ENCODE results near the gene RNASE7. TPM values are rescaled to one million over a fixed set of nuclear protein-coding genes. Genes with fewer than 3 reads are reported as not detected.
A peak's percentile ranks its signal among the peaks of the same experiment; 100 is the strongest.

RNASE7 gene
- total RNA-seq, 1 donor from 2014 or later: not detected

DNA sequence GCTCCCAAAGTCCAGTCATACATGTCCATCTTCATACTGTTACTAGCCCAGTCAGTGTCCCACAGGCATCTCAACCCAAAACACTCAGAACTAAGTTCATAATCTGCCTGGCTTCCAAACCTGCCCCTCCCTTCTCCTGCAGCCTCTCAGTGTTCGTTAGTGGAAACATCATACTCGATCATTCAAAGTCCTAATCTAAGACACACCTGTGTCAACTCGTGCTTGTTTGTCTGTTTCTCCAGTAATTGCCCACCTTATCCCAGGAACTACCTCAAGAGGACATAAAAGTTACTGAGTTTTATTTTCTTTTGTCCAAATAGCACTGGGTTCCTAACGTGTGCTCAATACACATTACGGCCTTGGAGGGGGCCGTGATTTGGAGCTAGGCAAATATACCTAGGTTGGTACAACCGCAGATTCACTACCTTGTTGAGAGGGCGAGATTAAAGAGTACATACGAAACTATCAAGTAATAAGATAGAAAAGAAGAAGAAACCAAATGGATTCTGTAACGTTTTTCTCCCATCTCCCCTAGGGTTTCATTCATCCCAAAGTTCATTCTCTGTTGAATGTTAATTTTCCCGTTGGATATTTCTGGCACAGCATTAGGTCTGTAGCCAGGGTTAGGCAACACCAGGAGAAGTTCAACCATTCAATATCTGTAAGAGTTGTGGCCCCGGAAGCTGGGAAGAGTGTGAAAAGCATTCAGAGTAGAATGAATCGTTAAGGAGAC, 18.6 kb downstream of the RNASE7 start:
- no peak overlapping the region for H3K4me3 Mint-ChIP-seq (ENCODE audit: unreplicated experiment)
- H3K4me1 ChIP-seq (ENCODE audit: insufficient read depth, low read length): peaks cover 24% of the 10 kb centered on the region
- no peaks in the 10 kb centered on the region for H3K9me3 Mint-ChIP-seq (ENCODE audit: unreplicated experiment)

DNA sequence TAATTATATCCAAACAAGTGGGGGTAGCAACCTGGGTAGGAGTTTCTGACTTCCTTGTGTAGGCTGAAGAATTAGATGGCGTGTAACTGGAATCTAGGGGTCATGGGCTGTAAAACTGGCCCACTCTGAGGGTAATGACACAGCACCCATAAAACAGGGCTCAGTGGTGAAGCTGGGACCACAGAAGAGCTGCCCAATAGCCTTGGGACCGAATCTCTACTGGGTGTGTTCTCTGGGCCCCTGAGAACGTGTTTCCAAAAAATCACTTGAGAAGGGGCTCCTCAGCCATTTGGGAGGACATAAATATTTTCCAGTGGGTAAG, 19.1 kb downstream of the RNASE7 start:
- Histone ChIP-seq H3K36me3 (ENCODE audit: insufficient read depth, low read length) (no peaks in the 10 kb centered on the region), H3K9ac (ENCODE audit: low read length) (no peak overlapping the region), H3K27ac (ENCODE audit: low read depth, low read length) (no peak overlapping the region), H3K4me2 (ENCODE audit: low read length) (no peak overlapping the region), H3K4me3 (ENCODE audit: insufficient read depth, low read depth, low read length) (no peak overlapping the region), H3K79me2 (ENCODE audit: insufficient read depth, low read length) (no peaks in the 10 kb centered on the region), H4K20me1 (ENCODE audit: insufficient read depth, low read length) (no peaks in the 10 kb centered on the region), H2AFZ (ENCODE audit: low read depth, low read length) (no peak overlapping the region), H3K27me3 (ENCODE audit: insufficient read depth, low read length) (no peaks in the 10 kb centered on the region), H3K9me3 (ENCODE audit: insufficient read depth, low read depth, low read length) (no peaks in the 10 kb centered on the region), H3K4me1 (ENCODE audit: insufficient read depth, low read length) (peaks cover 24% of the 10 kb centered on the region)
- H3K9me3 Mint-ChIP-seq (ENCODE audit: unreplicated experiment): no peaks in the 10 kb centered on the region
- DNase-seq (ENCODE audit: low read depth): no peak
- FAIRE-seq: no peak
- no peaks in the 10 kb centered on the region for H3K36me3 Mint-ChIP-seq (ENCODE audit: low read depth, unreplicated experiment)
- H3K27ac Mint-ChIP-seq (ENCODE audit: unreplicated experiment): peak overlapping the region; percentile 75
- TF ChIP-seq, protein P1, sequence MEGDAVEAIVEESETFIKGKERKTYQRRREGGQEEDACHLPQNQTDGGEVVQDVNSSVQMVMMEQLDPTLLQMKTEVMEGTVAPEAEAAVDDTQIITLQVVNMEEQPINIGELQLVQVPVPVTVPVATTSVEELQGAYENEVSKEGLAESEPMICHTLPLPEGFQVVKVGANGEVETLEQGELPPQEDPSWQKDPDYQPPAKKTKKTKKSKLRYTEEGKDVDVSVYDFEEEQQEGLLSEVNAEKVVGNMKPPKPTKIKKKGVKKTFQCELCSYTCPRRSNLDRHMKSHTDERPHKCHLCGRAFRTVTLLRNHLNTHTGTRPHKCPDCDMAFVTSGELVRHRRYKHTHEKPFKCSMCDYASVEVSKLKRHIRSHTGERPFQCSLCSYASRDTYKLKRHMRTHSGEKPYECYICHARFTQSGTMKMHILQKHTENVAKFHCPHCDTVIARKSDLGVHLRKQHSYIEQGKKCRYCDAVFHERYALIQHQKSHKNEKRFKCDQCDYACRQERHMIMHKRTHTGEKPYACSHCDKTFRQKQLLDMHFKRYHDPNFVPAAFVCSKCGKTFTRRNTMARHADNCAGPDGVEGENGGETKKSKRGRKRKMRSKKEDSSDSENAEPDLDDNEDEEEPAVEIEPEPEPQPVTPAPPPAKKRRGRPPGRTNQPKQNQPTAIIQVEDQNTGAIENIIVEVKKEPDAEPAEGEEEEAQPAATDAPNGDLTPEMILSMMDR (IDR thresholded peaks at IDR 0.05; ENCODE audit: insufficient read depth, low read depth, low read length): no peak
- TF ChIP-seq EZH2 (IDR thresholded peaks at IDR 0.05; ENCODE audit: insufficient read depth, low read length): no peak
- no peaks in the 10 kb centered on the region for H3K27me3 Mint-ChIP-seq (ENCODE audit: low read depth, unreplicated experiment)
- H3K4me1 Mint-ChIP-seq (ENCODE audit: low read depth, unreplicated experiment): peaks cover 57% of the 10 kb centered on the region
- no peak overlapping the region for H3K4me3 Mint-ChIP-seq (ENCODE audit: unreplicated experiment)

More for the DNA sequence above, 18.6 kb downstream of the RNASE7 start:
- H3K27me3 ChIP-seq (ENCODE audit: insufficient read depth, low read length): no peaks in the 10 kb centered on the region
- Mint-ChIP-seq H3K27ac (ENCODE audit: unreplicated experiment) (peak overlapping the region; percentile 75), H3K36me3 (ENCODE audit: low read depth, unreplicated experiment) (no peaks in the 10 kb centered on the region), H3K27me3 (ENCODE audit: low read depth, unreplicated experiment) (no peaks in the 10 kb centered on the region), H3K4me1 (ENCODE audit: low read depth, unreplicated experiment) (peaks cover 58% of the 10 kb centered on the region)
- H3K9me3 ChIP-seq (ENCODE audit: insufficient read depth, low read depth, low read length): no peaks in the 10 kb centered on the region
- no peak overlapping the region for H3K9ac ChIP-seq (ENCODE audit: low read length)
- no peak overlapping the region for H3K4me3 ChIP-seq (ENCODE audit: insufficient read depth, low read depth, low read length)
- no peaks in the 10 kb centered on the region for H3K79me2 ChIP-seq (ENCODE audit: insufficient read depth, low read length)
- no peaks in the 10 kb centered on the region for H3K36me3 ChIP-seq (ENCODE audit: insufficient read depth, low read length)
- no peak overlapping the region for H3K27ac ChIP-seq (ENCODE audit: low read depth, low read length)
- H3K4me2 ChIP-seq (ENCODE audit: low read length): no peak overlapping the region
- H4K20me1 ChIP-seq (ENCODE audit: insufficient read depth, low read length): no peaks in the 10 kb centered on the region
- H2AFZ ChIP-seq (ENCODE audit: low read depth, low read length): no peak overlapping the region
- no peak for TF ChIP-seq EZH2 (IDR thresholded peaks at IDR 0.05; ENCODE audit: insufficient read depth, low read length)
- TF ChIP-seq, protein P1 (IDR thresholded peaks at IDR 0.05; ENCODE audit: insufficient read depth, low read depth, low read length): no peak
- no peak for FAIRE-seq
- no peak for DNase-seq (ENCODE audit: low read depth)

DNA sequence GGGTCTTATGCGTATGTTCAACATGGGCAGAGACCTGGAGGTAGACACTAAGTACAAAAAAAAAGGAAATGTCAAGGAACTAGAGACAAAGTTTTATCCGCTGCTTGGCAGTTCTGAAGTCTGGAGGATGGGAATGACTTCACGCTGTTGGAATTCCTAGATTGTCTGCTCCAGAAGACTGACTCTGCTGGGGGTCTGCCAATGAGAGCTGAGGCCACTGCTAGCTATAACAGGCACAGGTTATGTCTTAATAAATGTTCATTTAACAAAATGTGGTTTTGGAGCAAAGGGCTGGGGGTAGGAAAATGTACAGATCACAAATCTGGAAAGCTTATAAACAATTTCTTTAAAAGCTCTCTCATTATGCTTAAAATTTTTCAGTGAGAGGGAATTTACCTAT, 21.3 kb downstream of the RNASE7 start:
- Histone ChIP-seq H3K79me2 (ENCODE audit: insufficient read depth, low read length) (no peaks in the 10 kb centered on the region), H4K20me1 (ENCODE audit: insufficient read depth, low read length) (no peaks in the 10 kb centered on the region), H3K4me2 (ENCODE audit: low read length) (peak overlapping the region; percentile 55), H3K9ac (ENCODE audit: low read length) (peak overlapping the region; percentile 1), H3K9me3 (ENCODE audit: insufficient read depth, low read depth, low read length) (no peaks in the 10 kb centered on the region), H3K27me3 (ENCODE audit: insufficient read depth, low read length) (no peaks in the 10 kb centered on the region), H3K27ac (ENCODE audit: low read depth, low read length) (peak overlapping the region; percentile 6), H2AFZ (ENCODE audit: low read depth, low read length) (no peak overlapping the region), H3K36me3 (ENCODE audit: insufficient read depth, low read length) (no peaks in the 10 kb centered on the region), H3K4me3 (ENCODE audit: insufficient read depth, low read depth, low read length) (no peak overlapping the region), H3K4me1 (ENCODE audit: insufficient read depth, low read length) (peaks cover 15% of the 10 kb centered on the region)
- no peaks in the 10 kb centered on the region for H3K27me3 Mint-ChIP-seq (ENCODE audit: low read depth, unreplicated experiment)
- FAIRE-seq: peak; percentile 75
- peak overlapping the region; percentile 93 for H3K27ac Mint-ChIP-seq (ENCODE audit: unreplicated experiment)
- no peaks in the 10 kb centered on the region for H3K36me3 Mint-ChIP-seq (ENCODE audit: low read depth, unreplicated experiment)
- peaks cover 58% of the 10 kb centered on the region for H3K4me1 Mint-ChIP-seq (ENCODE audit: low read depth, unreplicated experiment)
- peak overlapping the region; percentile 17 for H3K4me3 Mint-ChIP-seq (ENCODE audit: unreplicated experiment)
- H3K9me3 Mint-ChIP-seq (ENCODE audit: unreplicated experiment): no peaks in the 10 kb centered on the region
- TF ChIP-seq, protein P1 (IDR thresholded peaks at IDR 0.05; ENCODE audit: insufficient read depth, low read depth, low read length): no peak
- TF ChIP-seq EZH2 (IDR thresholded peaks at IDR 0.05; ENCODE audit: insufficient read depth, low read length): no peak
- DNase-seq (ENCODE audit: low read depth): peak; percentile 81

Measured in astrocyte (in vitro differentiated cells and primary cell).